Suprapubic skin (tissue), 3 donors: ENCODE results near the gene ACACB.

ENCODE experiments used
- POLR2A ChIP-seq, 2 donors: fragments of 450-650 bp; IDR thresholded peaks; one replicate each; pipeline ENCODE4 v1.6.1; 2017; ENCODE audit warnings: antibody characterized with exemption in 2 of 2, mild to moderate bottlenecking in 2 of 2, moderate library complexity in 2 of 2
- TF ChIP-seq, protein P1 (sequence below), 2 donors: fragments of 200-600 bp in 1 of 2; fragments of 450-650 bp in 1 of 2; sonication (generic) in 1 of 2; IDR thresholded peaks; one replicate each; pipeline ENCODE4 v1.5.1; 2016 to 2019; ENCODE audit warnings: antibody characterized with exemption in 2 of 2, mild to moderate bottlenecking in 1 of 2, moderate library complexity in 1 of 2

DNA sequence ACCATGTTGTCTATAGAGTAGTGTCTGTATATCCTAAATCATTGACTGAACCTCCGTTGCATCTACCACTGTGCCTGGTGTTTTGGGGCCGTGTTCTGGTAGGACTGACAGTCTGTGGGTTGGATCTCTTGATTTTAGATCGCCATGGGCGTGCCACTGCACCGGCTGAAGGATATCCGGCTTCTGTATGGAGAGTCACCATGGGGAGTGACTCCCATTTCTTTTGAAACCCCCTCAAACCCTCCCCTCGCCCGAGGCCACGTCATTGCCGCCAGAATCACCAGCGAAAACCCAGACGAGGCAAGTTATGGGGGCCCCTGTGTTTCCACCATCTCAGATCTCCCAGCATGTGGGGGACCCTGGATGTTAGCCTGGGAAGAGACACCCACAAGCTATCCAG, 69.1 kb downstream of the ACACB start:
- no peak for TF ChIP-seq POLR2A (IDR thresholded peaks at IDR 0.05)
- TF ChIP-seq, protein P1, sequence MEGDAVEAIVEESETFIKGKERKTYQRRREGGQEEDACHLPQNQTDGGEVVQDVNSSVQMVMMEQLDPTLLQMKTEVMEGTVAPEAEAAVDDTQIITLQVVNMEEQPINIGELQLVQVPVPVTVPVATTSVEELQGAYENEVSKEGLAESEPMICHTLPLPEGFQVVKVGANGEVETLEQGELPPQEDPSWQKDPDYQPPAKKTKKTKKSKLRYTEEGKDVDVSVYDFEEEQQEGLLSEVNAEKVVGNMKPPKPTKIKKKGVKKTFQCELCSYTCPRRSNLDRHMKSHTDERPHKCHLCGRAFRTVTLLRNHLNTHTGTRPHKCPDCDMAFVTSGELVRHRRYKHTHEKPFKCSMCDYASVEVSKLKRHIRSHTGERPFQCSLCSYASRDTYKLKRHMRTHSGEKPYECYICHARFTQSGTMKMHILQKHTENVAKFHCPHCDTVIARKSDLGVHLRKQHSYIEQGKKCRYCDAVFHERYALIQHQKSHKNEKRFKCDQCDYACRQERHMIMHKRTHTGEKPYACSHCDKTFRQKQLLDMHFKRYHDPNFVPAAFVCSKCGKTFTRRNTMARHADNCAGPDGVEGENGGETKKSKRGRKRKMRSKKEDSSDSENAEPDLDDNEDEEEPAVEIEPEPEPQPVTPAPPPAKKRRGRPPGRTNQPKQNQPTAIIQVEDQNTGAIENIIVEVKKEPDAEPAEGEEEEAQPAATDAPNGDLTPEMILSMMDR (IDR thresholded peaks at IDR 0.05): no peak
